CD4-positive, alpha-beta memory T cell (primary cell): ENCODE results near the gene S1PR3. TPM values are rescaled to one million over a fixed set of nuclear protein-coding genes. Genes with fewer than 3 reads are reported as not detected.

Experiments used
- CTCF ChIA-PET: fragments of 350-600 bp; sonication (Branson Sonifier 250); formaldehyde crosslinking; loops from one replicate; lab custom pipeline; 2021; ENCODE audit warnings: inconsistent platforms; ENCODE audit not compliant: partially characterized antibody; lab: Charles Lee
- POLR2A ChIA-PET: fragments of 350-600 bp; sonication (Branson Sonifier 250); formaldehyde crosslinking; loops from one replicate; lab custom pipeline; 2021; ENCODE audit not compliant: partially characterized antibody; lab: Charles Lee
- DNase-seq, 5 donors: peaks; one replicate each; pipeline versions ENCODE4 v3.0.0 to v3.0.0-alpha.2; 2020 to 2022; ENCODE audit warnings: mixed read lengths in 1 of 5
- H3K27ac ChIP-seq: one replicate; pipeline ENCODE4 v1.7.0; 2013; ENCODE audit warnings: low read depth, low read length
- H3K27me3 ChIP-seq: 2 replicates; pipeline ENCODE4 v1.7.0; 2013; ENCODE audit warnings: mild to moderate bottlenecking, low read length, moderate library complexity; ENCODE audit not compliant: insufficient read depth
- H3K36me3 ChIP-seq: 2 replicates; pipeline ENCODE4 v1.7.0; 2013; ENCODE audit warnings: mild to moderate bottlenecking, low read length, moderate library complexity; ENCODE audit not compliant: insufficient read depth
- H3K4me1 ChIP-seq: 2 replicates; pipeline ENCODE4 v1.7.0; 2013; ENCODE audit warnings: mild to moderate bottlenecking, low read length, moderate library complexity; ENCODE audit not compliant: insufficient read depth
- H3K4me3 ChIP-seq, 2 donors: one replicate each; pipeline ENCODE4 v1.7.0; 2013; ENCODE audit warnings: low read length in 2 of 2, mild to moderate bottlenecking in 1 of 2
- H3K9me3 ChIP-seq, 2 donors: one replicate each; pipeline ENCODE4 v1.7.0; 2013; ENCODE audit warnings: low read length in 2 of 2, control low read depth in 1 of 2; ENCODE audit not compliant: control insufficient read depth in 1 of 2
- H3K27ac Mint-ChIP-seq, 7 donors: one replicate each; pipeline ENCODE4 v1.8.0; 2020 to 2021; ENCODE audit warnings: mixed read lengths in 7 of 7, mild to moderate bottlenecking in 6 of 7, inconsistent platforms in 3 of 7, moderate library complexity in 3 of 7
- H3K27me3 Mint-ChIP-seq, 2 donors: one replicate each; pipeline ENCODE4 v1.8.0; 2020 to 2021; ENCODE audit warnings: mixed read lengths in 2 of 2
- H3K36me3 Mint-ChIP-seq, 2 donors: one replicate each; pipeline ENCODE4 v1.8.0; 2020 to 2021; ENCODE audit warnings: mixed read lengths in 2 of 2, inconsistent platforms in 1 of 2, mild to moderate bottlenecking in 1 of 2
- H3K4me1 Mint-ChIP-seq, 4 donors: one replicate each; pipeline ENCODE4 v1.8.0; 2020 to 2021; ENCODE audit warnings: mixed read lengths in 4 of 4, mild to moderate bottlenecking in 1 of 4
- H3K4me3 Mint-ChIP-seq, 8 donors: one replicate each; pipeline ENCODE4 v1.8.0; 2020 to 2021; ENCODE audit warnings: mixed read lengths in 8 of 8, mild to moderate bottlenecking in 7 of 8, moderate library complexity in 6 of 8, inconsistent platforms in 3 of 8
- H3K9me3 Mint-ChIP-seq, 8 donors: one replicate each; pipeline ENCODE4 v1.8.0; 2020 to 2021; ENCODE audit warnings: mixed read lengths in 8 of 8, mild to moderate bottlenecking in 5 of 8, inconsistent platforms in 3 of 8, moderate library complexity in 1 of 8
- intact Hi-C: fragments of 100-400 bp; cut with micrococcal nuclease; formaldehyde crosslinking; loops from one replicate; pipeline ENCODE4 v1.15.1; 2023
- polyA plus RNA-seq, 2 donors: library from polyadenylated mRNA; unstranded; fragments of 300-500 nt; fragmentation: Illumina TruSeq; gene quantifications; one replicate each; pipeline ENCODE4 v1.2.3, GENCODE V29; 2021
- total RNA-seq, 2 experiments: library from RNA; stranded (reverse); gene quantifications; one replicate each; pipeline ENCODE4 v1.2.3, GENCODE V29; 2021

Gene S1PR3
- total and polyA plus RNA-seq, 4 experiments from 2014 or later = not detected

DNA sequence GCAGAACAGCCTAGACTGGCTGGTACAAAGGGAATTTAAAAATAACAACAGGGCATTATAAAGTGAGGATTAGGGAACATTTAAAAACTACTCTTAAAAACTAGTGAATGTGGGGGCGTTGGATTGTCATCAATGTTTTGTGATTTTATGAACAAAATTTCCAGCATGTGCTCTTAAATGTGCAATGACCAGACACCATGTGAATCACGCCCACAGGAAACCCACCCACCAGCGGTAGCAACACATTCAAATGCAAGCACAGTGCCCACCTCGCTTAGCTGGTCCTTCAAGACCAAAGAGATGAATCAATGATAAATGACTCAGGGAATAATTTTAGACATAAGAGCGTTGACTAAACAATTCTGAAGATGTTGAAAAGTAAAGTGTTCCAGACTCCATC, 40.9 kb downstream of the S1PR3 start:
- Mint-ChIP-seq H3K4me1 (no peaks in the 10 kb centered on the region), H3K36me3 (no peaks in the 10 kb centered on the region), H3K27ac (no peak overlapping the region), H3K27me3 (peaks cover 18% of the 10 kb centered on the region in 2 donors), H3K9me3 (peaks cover 0 to 28% (median 13%) of the 10 kb centered on the region in 8 donors), H3K4me3 (no peak overlapping the region)
- Histone ChIP-seq H3K4me3 (no peak overlapping the region), H3K27ac (no peak overlapping the region), H3K27me3 (no peaks in the 10 kb centered on the region), H3K4me1 (no peaks in the 10 kb centered on the region), H3K36me3 (no peaks in the 10 kb centered on the region), H3K9me3 (no peaks in the 10 kb centered on the region)
- intact Hi-C loops = no loop called here
- CTCF ChIA-PET = no interaction called here
- POLR2A ChIA-PET = no interaction called here
- DNase-seq = no peak

DNA sequence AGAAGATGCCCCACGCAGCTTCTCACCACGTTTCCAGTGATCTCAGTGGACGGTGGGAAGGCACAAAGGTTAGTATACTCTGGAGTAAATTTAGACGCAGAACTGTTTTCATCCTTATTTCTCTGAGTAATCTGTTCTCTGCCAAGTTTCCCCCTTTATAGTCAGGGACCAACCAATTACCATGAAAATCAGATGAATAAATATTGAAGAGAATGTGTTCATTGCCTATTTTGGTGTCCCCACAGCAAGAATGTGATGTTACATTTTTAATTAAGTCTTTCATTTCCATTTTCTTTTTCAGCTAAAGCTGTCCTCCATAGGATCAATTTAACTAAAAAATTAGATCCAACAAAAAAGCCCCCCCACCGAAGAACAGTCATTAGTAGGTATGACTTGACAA, 41.4 kb downstream of the S1PR3 start:
- Mint-ChIP-seq H3K36me3 (no peaks in the 10 kb centered on the region), H3K27me3 (peaks cover 16 to 18% of the 10 kb centered on the region in 2 donors)
- intact Hi-C loops = no loop called here

DNA sequence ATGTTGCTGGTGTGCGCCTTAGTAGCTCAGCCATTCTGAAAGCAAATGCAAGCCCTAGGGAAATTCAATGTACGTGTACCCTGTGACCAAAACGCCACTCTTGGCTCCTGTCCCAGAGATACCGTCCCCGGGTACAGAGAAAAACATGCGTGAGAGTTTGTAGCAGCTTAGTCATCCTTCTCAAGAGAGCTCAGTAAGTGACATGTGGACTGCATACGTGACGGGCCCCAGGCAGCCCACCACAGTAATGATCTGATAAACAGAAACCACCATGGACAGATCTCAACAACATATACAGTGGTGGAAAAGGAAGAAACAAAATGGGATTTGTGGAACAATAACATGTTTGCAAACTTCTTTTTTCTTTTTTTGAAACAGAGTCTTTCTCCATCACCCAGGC, 45.1 kb downstream of the S1PR3 start:
- H3K9me3 Mint-ChIP-seq = peaks cover 0 to 6% (median 0%) of the 10 kb centered on the region in 8 donors
- Histone ChIP-seq H3K9me3 (no peaks in the 10 kb centered on the region), H3K27me3 (no peaks in the 10 kb centered on the region), H3K36me3 (no peaks in the 10 kb centered on the region), H3K4me3 (no peak overlapping the region), H3K4me1 (no peaks in the 10 kb centered on the region), H3K27ac (no peak overlapping the region)
- no peaks in the 10 kb centered on the region for H3K36me3 Mint-ChIP-seq
- no peak overlapping the region for H3K27ac Mint-ChIP-seq
- ChIA-PET CTCF (no interaction called here), POLR2A (no interaction called here)
- no peak overlapping the region for H3K4me3 Mint-ChIP-seq
- no peaks in the 10 kb centered on the region for H3K4me1 Mint-ChIP-seq
- intact Hi-C loops = no loop called here
- no peak for DNase-seq
- H3K27me3 Mint-ChIP-seq = peaks cover 13 to 14% of the 10 kb centered on the region in 2 donors

More for the DNA sequence above, 41.4 kb downstream of the S1PR3 start:
- Mint-ChIP-seq H3K9me3 (peaks cover 0 to 28% (median 13%) of the 10 kb centered on the region in 8 donors), H3K4me1 (no peaks in the 10 kb centered on the region), H3K4me3 (no peak overlapping the region), H3K27ac (no peak overlapping the region)
- CTCF ChIA-PET = no interaction called here
- H3K27me3 ChIP-seq = no peaks in the 10 kb centered on the region
- no peak overlapping the region for H3K4me3 ChIP-seq
- H3K9me3 ChIP-seq = no peaks in the 10 kb centered on the region
- H3K4me1 ChIP-seq = no peaks in the 10 kb centered on the region
- DNase-seq = no peak
- no peak overlapping the region for H3K27ac ChIP-seq
- H3K36me3 ChIP-seq = no peaks in the 10 kb centered on the region
- POLR2A ChIA-PET = no interaction called here

DNA sequence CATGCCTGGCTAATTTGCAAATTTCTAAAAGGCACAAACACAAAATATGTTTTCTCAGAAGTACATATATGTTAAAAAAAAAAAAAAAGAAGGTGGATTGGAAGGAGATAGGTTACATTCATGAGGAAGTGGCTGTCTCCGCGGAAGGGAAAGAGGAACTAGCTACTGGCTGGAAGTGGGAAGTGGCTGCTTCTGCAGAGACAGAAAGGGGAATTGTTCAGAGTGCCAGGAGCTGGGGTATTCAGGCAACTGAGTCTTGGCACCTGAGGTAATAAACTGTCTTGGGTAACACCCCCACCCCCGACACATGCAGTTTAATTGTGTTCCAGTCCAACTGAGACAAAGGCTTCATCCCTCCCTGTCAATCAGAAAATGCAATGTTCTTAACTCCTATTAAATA, 45.6 kb downstream of the S1PR3 start:
- no peak overlapping the region for H3K27ac ChIP-seq
- no peaks in the 10 kb centered on the region for H3K4me1 ChIP-seq
- H3K27me3 ChIP-seq = no peaks in the 10 kb centered on the region
- peaks cover 12 to 13% of the 10 kb centered on the region in 2 donors for H3K27me3 Mint-ChIP-seq
- intact Hi-C loops = no loop called here
- no peak overlapping the region for H3K27ac Mint-ChIP-seq
- H3K4me3 Mint-ChIP-seq = no peak overlapping the region
- H3K36me3 Mint-ChIP-seq = no peaks in the 10 kb centered on the region
- no peaks in the 10 kb centered on the region for H3K36me3 ChIP-seq
- no peaks in the 10 kb centered on the region for H3K9me3 ChIP-seq
- POLR2A ChIA-PET = no interaction called here
- H3K9me3 Mint-ChIP-seq = peaks cover 0 to 4% (median 0%) of the 10 kb centered on the region in 8 donors
- CTCF ChIA-PET = no interaction called here
- H3K4me1 Mint-ChIP-seq = no peaks in the 10 kb centered on the region
- no peak overlapping the region for H3K4me3 ChIP-seq
- DNase-seq = no peak

DNA sequence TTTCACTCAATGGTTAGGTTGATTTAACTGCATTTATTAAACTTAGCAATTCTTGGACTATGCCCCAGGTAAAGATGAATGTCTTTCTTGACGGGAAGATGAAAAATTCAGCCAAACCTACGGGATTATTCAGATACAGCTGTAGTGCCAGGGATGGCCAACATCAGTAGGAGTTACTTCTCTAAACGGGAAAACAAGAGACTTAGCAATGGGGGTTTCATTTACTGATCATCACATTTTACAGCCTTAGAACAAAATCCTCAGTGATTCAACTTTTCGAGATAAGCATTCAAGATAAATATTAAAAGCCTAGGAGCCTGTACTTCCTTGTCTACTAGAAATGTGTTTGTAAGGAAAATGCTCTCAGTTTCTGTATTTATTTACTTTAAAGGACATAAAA, 46.1 kb downstream of the S1PR3 start:
- Histone ChIP-seq H3K27ac (no peak overlapping the region), H3K4me1 (no peaks in the 10 kb centered on the region), H3K4me3 (no peak overlapping the region), H3K9me3 (no peaks in the 10 kb centered on the region), H3K36me3 (no peaks in the 10 kb centered on the region), H3K27me3 (no peaks in the 10 kb centered on the region)
- no peak for DNase-seq
- ChIA-PET POLR2A (no interaction called here), CTCF (no interaction called here)
- Mint-ChIP-seq H3K27ac (no peak overlapping the region), H3K9me3 (peaks cover 0 to 4% (median 0%) of the 10 kb centered on the region in 8 donors), H3K36me3 (no peaks in the 10 kb centered on the region), H3K27me3 (peaks cover 10 to 12% of the 10 kb centered on the region in 2 donors), H3K4me1 (no peaks in the 10 kb centered on the region), H3K4me3 (no peak overlapping the region)
- intact Hi-C loops = no loop called here

DNA sequence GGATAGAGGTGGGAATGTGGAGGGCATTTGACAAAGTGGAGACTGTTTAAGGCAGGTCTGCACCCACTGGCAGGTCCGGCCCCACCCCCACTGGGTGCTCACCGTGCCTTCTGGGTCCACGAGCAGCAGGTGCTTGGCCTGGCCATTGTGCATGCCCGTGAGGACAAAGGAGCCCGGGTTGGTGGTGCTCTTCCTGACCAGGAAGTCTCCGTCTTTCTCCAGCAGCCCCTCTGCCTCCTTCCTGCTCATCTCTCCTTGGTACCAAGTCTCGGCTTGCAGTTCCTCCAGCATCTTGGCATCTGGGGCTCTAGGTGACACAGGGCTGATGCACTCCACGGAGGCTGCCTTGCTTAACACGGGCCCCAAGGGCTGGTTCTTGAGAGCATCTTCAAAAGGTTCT, 46.6 kb downstream of the S1PR3 start:
- DNase-seq = no peak
- ChIA-PET CTCF (interaction anchor here (0.7 kb wide), 1 partner anchor 17 kb away, joined by 4 read pairs; no protein-coding TSS in a partner anchor), POLR2A (no interaction called here)
- H3K4me3 Mint-ChIP-seq = no peak overlapping the region
- H3K9me3 ChIP-seq = no peaks in the 10 kb centered on the region
- H3K27me3 ChIP-seq = no peaks in the 10 kb centered on the region
- H3K4me3 ChIP-seq = no peak overlapping the region
- H3K4me1 ChIP-seq = no peaks in the 10 kb centered on the region
- H3K36me3 ChIP-seq = no peaks in the 10 kb centered on the region
- H3K27me3 Mint-ChIP-seq = peaks cover 10 to 12% of the 10 kb centered on the region in 2 donors
- intact Hi-C loops = no loop called here
- H3K27ac Mint-ChIP-seq = no peak overlapping the region
- no peaks in the 10 kb centered on the region for H3K4me1 Mint-ChIP-seq
- H3K27ac ChIP-seq = no peak overlapping the region
- H3K9me3 Mint-ChIP-seq = peaks cover 0 to 2% (median 0%) of the 10 kb centered on the region in 8 donors
- no peaks in the 10 kb centered on the region for H3K36me3 Mint-ChIP-seq

DNA sequence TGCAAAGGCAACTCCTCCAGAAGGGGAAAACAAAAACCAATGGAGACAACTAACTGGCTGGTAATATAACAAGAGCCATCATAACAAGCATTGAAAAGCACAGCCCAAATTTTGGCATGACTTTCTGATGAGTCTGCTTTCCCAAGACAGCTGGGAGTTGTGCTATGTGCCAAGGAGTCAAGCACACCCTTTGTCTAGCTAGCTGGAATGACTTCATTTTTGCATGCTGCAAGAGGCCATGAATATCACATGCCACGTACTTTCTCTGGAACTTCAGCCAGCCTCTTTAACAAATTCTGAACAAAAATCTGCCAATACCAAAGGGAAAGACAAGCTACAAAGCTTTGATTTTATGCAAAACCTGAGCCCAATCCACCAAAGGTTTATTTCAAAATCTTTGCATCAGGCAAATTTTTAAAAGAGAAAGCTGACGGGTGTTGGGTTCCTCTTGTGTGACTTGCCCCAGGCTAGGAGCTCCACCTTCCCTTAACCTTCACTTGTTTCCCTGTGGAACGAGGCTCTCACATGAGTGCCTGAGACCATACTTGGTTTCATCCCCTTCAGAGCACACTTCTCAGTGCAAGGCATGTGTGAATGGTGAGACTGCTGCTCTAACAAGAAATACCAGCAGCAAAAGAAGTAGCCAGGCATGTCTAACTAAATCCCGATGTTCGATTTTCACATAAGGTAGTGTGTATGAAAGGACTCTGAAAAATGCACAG, 47.3 kb downstream of the S1PR3 start:
- no peak for DNase-seq
- Mint-ChIP-seq H3K4me1 (no peaks in the 10 kb centered on the region), H3K27ac (no peak overlapping the region), H3K36me3 (no peaks in the 10 kb centered on the region), H3K9me3 (peaks cover 0 to 2% (median 0%) of the 10 kb centered on the region in 8 donors), H3K27me3 (peaks cover 10 to 12% of the 10 kb centered on the region in 2 donors), H3K4me3 (no peak overlapping the region)
- ChIA-PET POLR2A (no interaction called here), CTCF (interaction anchor here (0.7 kb wide), 1 partner anchor 16 kb away, joined by 4 read pairs; no protein-coding TSS in a partner anchor)
- H3K27ac ChIP-seq = no peak overlapping the region
- no peaks in the 10 kb centered on the region for H3K4me1 ChIP-seq
- H3K27me3 ChIP-seq = no peaks in the 10 kb centered on the region
- H3K36me3 ChIP-seq = no peaks in the 10 kb centered on the region
- no peak overlapping the region for H3K4me3 ChIP-seq
- no peaks in the 10 kb centered on the region for H3K9me3 ChIP-seq
- intact Hi-C loops = no loop called here
